H9 (cell line): ENCODE results near the gene SGSM2. TPM values are rescaled to one million over a fixed set of nuclear protein-coding genes. Genes with fewer than 3 reads are reported as not detected.

Experiments used
- DNase-seq: peaks from one replicate; pipeline ENCODE4 v3.0.0-alpha.2; 2017
- H2AFZ ChIP-seq: one replicate; pipeline ENCODE4 v1.6.1; 2013; ENCODE audit warnings: mild to moderate bottlenecking, low read length, control low read depth, moderate library complexity
- H2AK5ac ChIP-seq: 2 replicates; pipeline ENCODE4 v1.6.1; 2013; ENCODE audit warnings: low read length, control low read depth, mixed read lengths; ENCODE audit not compliant: insufficient read length
- H2BK120ac ChIP-seq: one replicate; pipeline ENCODE4 v1.6.1; 2013; ENCODE audit warnings: low read depth, mild to moderate bottlenecking, low read length, control low read depth, inconsistent platforms; ENCODE audit not compliant: poor library complexity, severe bottlenecking
- H2BK12ac ChIP-seq: 2 replicates; pipeline ENCODE4 v1.6.1; 2013; ENCODE audit warnings: low read length, control low read depth, mixed read lengths, low read depth; ENCODE audit not compliant: insufficient read length
- H2BK15ac ChIP-seq: 2 replicates; pipeline ENCODE4 v1.6.1; 2013; ENCODE audit warnings: low read depth, low read length, control low read depth
- H2BK20ac ChIP-seq: one replicate; pipeline ENCODE4 v1.6.1; 2013; ENCODE audit warnings: low read depth, mild to moderate bottlenecking, low read length, control low read depth, inconsistent platforms; ENCODE audit not compliant: poor library complexity, severe bottlenecking
- H2BK5ac ChIP-seq: 2 replicates; pipeline ENCODE4 v1.6.1; 2013; ENCODE audit warnings: low read length, control low read depth, mixed read lengths; ENCODE audit not compliant: insufficient read length
- H3K14ac ChIP-seq: 2 replicates; pipeline ENCODE4 v1.6.1; 2013; ENCODE audit warnings: low read length, control low read depth; ENCODE audit not compliant: insufficient read depth
- H3K18ac ChIP-seq: 2 replicates; pipeline ENCODE4 v1.6.1; 2013; ENCODE audit warnings: low read depth, mild to moderate bottlenecking, mixed read lengths, low read length, control low read depth; ENCODE audit not compliant: insufficient read length
- H3K23ac ChIP-seq: 2 replicates; pipeline ENCODE4 v1.6.1; 2013; ENCODE audit warnings: low read length, control low read depth, mixed read lengths, low read depth; ENCODE audit not compliant: insufficient read length
- H3K23me2 ChIP-seq: 2 replicates; pipeline ENCODE4 v1.6.1; 2013; ENCODE audit warnings: low read depth, mild to moderate bottlenecking, mixed read lengths, low read length, control low read depth; ENCODE audit not compliant: insufficient read length, poor library complexity, severe bottlenecking
- H3K27ac ChIP-seq: 2 replicates; pipeline ENCODE4 v1.5.1; 2013; ENCODE audit warnings: low read length, control low read depth, mixed read lengths, low read depth; ENCODE audit not compliant: insufficient read length
- H3K27me3 ChIP-seq: 2 replicates; pipeline ENCODE4 v1.6.1; 2013; ENCODE audit warnings: low read length, control low read depth, inconsistent platforms; ENCODE audit not compliant: insufficient read depth
- H3K4ac ChIP-seq: 2 replicates; pipeline ENCODE4 v1.6.1; 2013; ENCODE audit warnings: low read depth, mild to moderate bottlenecking, control low read depth, inconsistent platforms, low read length, moderate library complexity
- H3K4me1 ChIP-seq: 2 replicates; pipeline ENCODE4 v1.6.1; 2013; ENCODE audit warnings: low read length, control low read depth, inconsistent platforms; ENCODE audit not compliant: insufficient read depth
- H3K4me2 ChIP-seq: 2 replicates; pipeline ENCODE4 v1.6.1; 2013; ENCODE audit warnings: low read length, control low read depth, mixed read lengths; ENCODE audit not compliant: insufficient read length, insufficient read depth
- H3K56ac ChIP-seq: 2 replicates; pipeline ENCODE4 v1.6.1; 2013; ENCODE audit warnings: low read depth, mild to moderate bottlenecking, mixed read lengths, low read length, control low read depth; ENCODE audit not compliant: insufficient read length
- H3K79me1 ChIP-seq: 2 replicates; pipeline ENCODE4 v1.6.1; 2013; ENCODE audit warnings: low read depth, mild to moderate bottlenecking, moderate library complexity, low read length, control low read depth, inconsistent platforms; ENCODE audit not compliant: insufficient read depth, poor library complexity, severe bottlenecking
- H3K79me2 ChIP-seq: 2 replicates; pipeline ENCODE4 v1.6.1; 2013; ENCODE audit warnings: low read length, control low read depth, inconsistent platforms; ENCODE audit not compliant: insufficient read depth
- H3K9ac ChIP-seq: 2 replicates; pipeline ENCODE4 v1.6.1; 2013; ENCODE audit warnings: low read length, control low read depth, mixed read lengths; ENCODE audit not compliant: insufficient read length; ENCODE audit errors: extremely low read depth
- H3K9me3 ChIP-seq: one replicate; pipeline ENCODE4 v1.6.1; 2013; ENCODE audit warnings: low read depth, low read length, inconsistent platforms; ENCODE audit not compliant: control insufficient read depth
- H3T11ph ChIP-seq: one replicate; pipeline ENCODE4 v1.6.1; 2013; ENCODE audit warnings: mild to moderate bottlenecking, low read length, control low read depth, inconsistent platforms
- H4K20me1 ChIP-seq: one replicate; pipeline ENCODE4 v1.6.1; 2013; ENCODE audit not compliant: control insufficient read depth, insufficient read length, insufficient read depth
- H4K5ac ChIP-seq: 2 replicates; pipeline ENCODE4 v1.6.1; 2013; ENCODE audit warnings: low read depth, mild to moderate bottlenecking, mixed read lengths, low read length, control low read depth; ENCODE audit not compliant: insufficient read length
- H4K8ac ChIP-seq: replicated peaks from 2 replicates; pipeline ENCODE4 v1.6.1; 2013; ENCODE audit warnings: low read length, control low read depth, mixed read lengths, low read depth; ENCODE audit not compliant: insufficient read length
- H4K91ac ChIP-seq: 2 replicates; pipeline ENCODE4 v1.6.1; 2013; ENCODE audit warnings: low read depth, mild to moderate bottlenecking, moderate library complexity, mixed read lengths, low read length, control low read depth; ENCODE audit not compliant: insufficient read length
- H3K27ac Mint-ChIP-seq, 3 experiments: 2 replicates in 2 of 3; 3 replicates in 1 of 3; pipeline ENCODE4 v1.8.0; 2020 to 2021; ENCODE audit warnings: mixed read lengths in 3 of 3, mild to moderate bottlenecking in 1 of 3, moderate library complexity in 1 of 3
- H3K27me3 Mint-ChIP-seq: 2 replicates; pipeline ENCODE4 v1.8.0; 2021; ENCODE audit warnings: low read depth, mild to moderate bottlenecking, moderate library complexity, mixed read lengths
- H3K36me3 Mint-ChIP-seq, 3 experiments: 2 replicates in 2 of 3; 3 replicates in 1 of 3; pipeline ENCODE4 v1.8.0; 2020 to 2021; ENCODE audit warnings: low read depth in 3 of 3, mixed read lengths in 3 of 3; ENCODE audit not compliant: insufficient read depth in 1 of 3
- H3K4me1 Mint-ChIP-seq, 2 experiments: 2 replicates each; pipeline ENCODE4 v1.8.0; 2020; ENCODE audit warnings: mixed read lengths in 2 of 2
- H3K4me3 Mint-ChIP-seq, 2 experiments: 2 replicates in 1 of 2; 3 replicates in 1 of 2; pipeline ENCODE4 v1.8.0; 2020 to 2021; ENCODE audit warnings: mild to moderate bottlenecking in 2 of 2, mixed read lengths in 2 of 2, moderate library complexity in 1 of 2
- H3K9me3 Mint-ChIP-seq, 2 experiments: 2 replicates in 1 of 2; 3 replicates in 1 of 2; pipeline ENCODE4 v1.8.0; 2020; ENCODE audit warnings: mild to moderate bottlenecking in 2 of 2, mixed read lengths in 2 of 2, moderate library complexity in 1 of 2
- CTCF ChIP-seq: fragments of 200-600 bp; sonication (generic); conservative IDR thresholded peaks from 3 replicates; pipeline ENCODE4 v1.8.0; 2021; ENCODE audit warnings: antibody characterized with exemption, mild to moderate bottlenecking
- WGBS: extraction: QIAGEN DNeasy Blood & Tissue Kit; methylation state at CpG from one replicate; pipeline ENCODE4 v1.1.7; 2013; ENCODE audit warnings: missing lambda C conversion rate, low lambda C conversion rate, mixed read lengths; ENCODE audit not compliant: insufficient read length; ENCODE audit errors: extremely low coverage; 5-methylcytosine and 5-hydroxymethylcytosine counted together
- total RNA-seq: library from RNA; stranded (reverse); gene quantifications from 2 replicates; pipeline ENCODE4 v1.2.1, GENCODE V29; 2021

SGSM2 gene
- total RNA-seq, 1 experiment from 2014 or later, result 45.6 TPM

- H3K4me3 Mint-ChIP-seq, result no peak overlapping the region
- Histone ChIP-seq H3K79me1 (no peaks in the 10 kb centered on the region), H4K91ac (no peak overlapping the region), H4K8ac (no peak overlapping the region), H3K14ac (no peak overlapping the region), H3K23ac (no peak overlapping the region), H3K9ac (no peak overlapping the region), H3K4ac (no peak overlapping the region), H3K4me1 (0 out of 2 replicates have a peak, but pooled peaks cover 2% of the 10 kb centered on the region), H2BK20ac (no peak overlapping the region), H2AK5ac (no peak overlapping the region), H2BK15ac (no peak overlapping the region), H2BK12ac (no peak overlapping the region), H3T11ph (no peak overlapping the region), H3K79me2 (no peaks in the 10 kb centered on the region), H2BK120ac (no peak overlapping the region), H2AFZ (no peak overlapping the region), H3K9me3 (no peaks in the 10 kb centered on the region), H2BK5ac (no peak overlapping the region), H3K18ac (no peak overlapping the region), H3K56ac (no peak overlapping the region), H3K27me3 (no peaks in the 10 kb centered on the region), H4K5ac (no peak overlapping the region), H3K27ac (no peak overlapping the region), H4K20me1 (no peaks in the 10 kb centered on the region), H3K23me2 (no peaks in the 10 kb centered on the region), H3K4me2 (no peak overlapping the region)
- no peaks in the 10 kb centered on the region for H3K9me3 Mint-ChIP-seq
- no peak for DNase-seq
- peaks cover 4 to 18% (median 8%) of the 10 kb centered on the region in 3 experiments; a peak in 6 of 7 replicates for H3K36me3 Mint-ChIP-seq
- peaks cover 2% of the 10 kb centered on the region in 2 experiments for H3K4me1 Mint-ChIP-seq
- WGBS, result no CpG with 5 or more reads among the region's 20 CpGs
- H3K27me3 Mint-ChIP-seq, result peaks cover 3% of the 10 kb centered on the region; the same call in 1 of the 2 replicates
- H3K27ac Mint-ChIP-seq, result peak overlapping the region in 1 of 3 experiments; percentile 79; a peak in 1 of 7 replicates
- TF ChIP-seq CTCF, result no peak
Observed at GRCh38 chr17:2362016-2362415, 24.7 kb downstream of the SGSM2 start.
